Measurements from ENCODE around the gene SLC4A9. TPM values are rescaled to one million over a fixed set of nuclear protein-coding genes. Genes with fewer than 3 reads are reported as not detected.

Gene SLC4A9, protein sequence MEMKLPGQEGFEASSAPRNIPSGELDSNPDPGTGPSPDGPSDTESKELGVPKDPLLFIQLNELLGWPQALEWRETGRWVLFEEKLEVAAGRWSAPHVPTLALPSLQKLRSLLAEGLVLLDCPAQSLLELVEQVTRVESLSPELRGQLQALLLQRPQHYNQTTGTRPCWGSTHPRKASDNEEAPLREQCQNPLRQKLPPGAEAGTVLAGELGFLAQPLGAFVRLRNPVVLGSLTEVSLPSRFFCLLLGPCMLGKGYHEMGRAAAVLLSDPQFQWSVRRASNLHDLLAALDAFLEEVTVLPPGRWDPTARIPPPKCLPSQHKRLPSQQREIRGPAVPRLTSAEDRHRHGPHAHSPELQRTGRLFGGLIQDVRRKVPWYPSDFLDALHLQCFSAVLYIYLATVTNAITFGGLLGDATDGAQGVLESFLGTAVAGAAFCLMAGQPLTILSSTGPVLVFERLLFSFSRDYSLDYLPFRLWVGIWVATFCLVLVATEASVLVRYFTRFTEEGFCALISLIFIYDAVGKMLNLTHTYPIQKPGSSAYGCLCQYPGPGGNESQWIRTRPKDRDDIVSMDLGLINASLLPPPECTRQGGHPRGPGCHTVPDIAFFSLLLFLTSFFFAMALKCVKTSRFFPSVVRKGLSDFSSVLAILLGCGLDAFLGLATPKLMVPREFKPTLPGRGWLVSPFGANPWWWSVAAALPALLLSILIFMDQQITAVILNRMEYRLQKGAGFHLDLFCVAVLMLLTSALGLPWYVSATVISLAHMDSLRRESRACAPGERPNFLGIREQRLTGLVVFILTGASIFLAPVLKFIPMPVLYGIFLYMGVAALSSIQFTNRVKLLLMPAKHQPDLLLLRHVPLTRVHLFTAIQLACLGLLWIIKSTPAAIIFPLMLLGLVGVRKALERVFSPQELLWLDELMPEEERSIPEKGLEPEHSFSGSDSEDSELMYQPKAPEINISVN
- polyA plus RNA-seq (2013, experiment 1 of 2) = not detected
- not detected for polyA plus RNA-seq (2013, experiment 2 of 2)

DNA sequence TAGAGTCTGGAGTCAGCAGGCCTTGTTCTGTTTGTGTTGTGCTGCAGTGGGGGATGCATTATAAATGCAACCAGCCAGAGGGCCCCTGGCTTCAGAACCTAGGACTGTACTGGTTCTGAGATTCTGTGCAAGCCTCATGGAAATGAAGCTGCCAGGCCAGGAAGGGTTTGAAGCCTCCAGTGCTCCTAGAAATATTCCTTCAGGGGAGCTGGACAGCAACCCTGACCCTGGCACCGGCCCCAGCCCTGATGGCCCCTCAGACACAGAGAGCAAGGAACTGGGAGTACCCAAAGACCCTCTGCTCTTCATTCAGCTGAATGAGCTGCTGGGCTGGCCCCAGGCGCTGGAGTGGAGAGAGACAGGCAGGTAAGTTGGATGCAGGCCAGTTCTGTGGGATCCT is at the start of gene SLC4A9:
Gene SLC4A9 (plus strand): TSS at position 94 of the 400 bp plus-strand sequence. CDS start 43 bp downstream, at position 137.
- Histone ChIP-seq H4K91ac (ENCODE audit: low read length) (no peak within 1 kb of the TSS), H3K4ac (ENCODE audit: low read depth in 1 of 2, low read length in 2 of 2) (no peak within 1 kb of the TSS), H3K27ac (ENCODE audit: low read length, poor library complexity, severe bottlenecking) (no peak within 1 kb of the TSS), H3K4me2 (ENCODE audit: low read length, poor library complexity, severe bottlenecking) (no peak within 1 kb of the TSS), H3K4me1 (ENCODE audit: control insufficient read depth, insufficient read depth, low read depth, low read length) (peaks cover 12% of the 10 kb centered on the region), H2BK15ac (ENCODE audit: low read depth, poor library complexity, severe bottlenecking) (no peak within 1 kb of the TSS), H3K18ac (ENCODE audit: low read depth in 1 of 2, low read length in 2 of 2) (no peak within 1 kb of the TSS), H3K23ac (ENCODE audit: low read length in 2 of 2) (no peak within 1 kb of the TSS), H3K27me3 (ENCODE audit: control insufficient read depth in 1 of 2, insufficient read depth in 1 of 2, low read length in 2 of 2) (no peaks in the 10 kb centered on the region), H3K14ac (ENCODE audit: low read length in 2 of 2) (no peak within 1 kb of the TSS), H2BK5ac (ENCODE audit: low read depth, low read length, poor library complexity, severe bottlenecking) (no peak within 1 kb of the TSS), H3K9me3 (ENCODE audit: control insufficient read depth, low read length) (no peaks in the 10 kb centered on the region), H2BK120ac (ENCODE audit: low read depth, low read length) (no peak within 1 kb of the TSS), H3K4me3 (ENCODE audit: insufficient read depth in 1 of 2, low read depth in 1 of 2, low read length in 2 of 2) (no peak within 1 kb of the TSS), H2BK12ac (ENCODE audit: low read length in 2 of 2) (no peak within 1 kb of the TSS), H2AK5ac (ENCODE audit: low read length, severe bottlenecking) (no peak within 1 kb of the TSS), H3K79me1 (replicated peaks; ENCODE audit: low read length, poor library complexity, severe bottlenecking) (no peaks in the 10 kb centered on the region), H3K36me3 (ENCODE audit: control insufficient read depth in 1 of 2, insufficient read depth in 2 of 2, low read depth in 1 of 2, low read length in 2 of 2) (no peaks in the 10 kb centered on the region), H4K8ac (ENCODE audit: low read length) (no peak within 1 kb of the TSS), H2AFZ (ENCODE audit: low read depth, low read length) (no peak within 1 kb of the TSS), H3K9ac (ENCODE audit: low read length) (no peak within 1 kb of the TSS)
- DNase-seq = no peak
- WGBS = 85% methylated on average over 2 of the region's 2 CpGs

DNA sequence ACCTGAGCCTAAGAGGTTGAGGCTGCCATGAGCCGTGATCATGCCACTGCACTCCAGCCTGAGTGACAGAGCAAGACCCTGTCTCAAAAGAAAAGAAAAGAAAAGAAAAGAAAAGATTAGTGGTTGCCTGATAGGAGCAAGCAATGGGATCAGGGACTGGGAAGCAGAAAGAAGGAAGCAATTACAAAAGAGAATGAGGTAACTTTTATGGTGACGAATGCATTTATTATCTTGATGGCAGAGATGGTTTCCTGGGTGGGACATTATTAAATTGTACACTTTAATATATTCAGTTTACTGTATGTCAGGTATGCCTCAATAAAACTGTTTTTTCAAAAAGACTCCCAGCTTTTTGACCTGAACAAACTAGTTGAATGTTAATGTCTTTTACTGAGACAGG is 49.6 kb upstream of the SLC4A9 start:
- H2AK5ac ChIP-seq (ENCODE audit: low read length, severe bottlenecking) = no peak overlapping the region
- no peaks in the 10 kb centered on the region for H3K36me3 ChIP-seq (ENCODE audit: control insufficient read depth in 1 of 2, insufficient read depth in 2 of 2, low read depth in 1 of 2, low read length in 2 of 2)
- H2BK15ac ChIP-seq (ENCODE audit: low read depth, poor library complexity, severe bottlenecking) = no peak overlapping the region
- H3K4me2 ChIP-seq (ENCODE audit: low read length, poor library complexity, severe bottlenecking) = no peak overlapping the region
- no peak overlapping the region for H4K8ac ChIP-seq (ENCODE audit: low read length)
- H3K4me3 ChIP-seq (ENCODE audit: insufficient read depth in 1 of 2, low read depth in 1 of 2, low read length in 2 of 2) = no peak overlapping the region
- 97% methylated on average over 1 of the region's 2 CpGs for WGBS
- DNase-seq = peak; percentile 62
- no peaks in the 10 kb centered on the region for H3K27me3 ChIP-seq (ENCODE audit: control insufficient read depth in 1 of 2, insufficient read depth in 1 of 2, low read length in 2 of 2)
- peak overlapping the region; percentile 21 for H3K27ac ChIP-seq (ENCODE audit: low read length, poor library complexity, severe bottlenecking)
- no peaks in the 10 kb centered on the region for H3K79me1 ChIP-seq (replicated peaks; ENCODE audit: low read length, poor library complexity, severe bottlenecking)
- no peak overlapping the region for H2BK12ac ChIP-seq (ENCODE audit: low read length in 2 of 2)
- H3K4me1 ChIP-seq (ENCODE audit: control insufficient read depth, insufficient read depth, low read depth, low read length) = peaks cover 11% of the 10 kb centered on the region
- no peak overlapping the region for H2AFZ ChIP-seq (ENCODE audit: low read depth, low read length)
- H3K14ac ChIP-seq (ENCODE audit: low read length in 2 of 2) = no peak overlapping the region
- H3K9me3 ChIP-seq (ENCODE audit: control insufficient read depth, low read length) = no peaks in the 10 kb centered on the region
- H3K9ac ChIP-seq (ENCODE audit: low read length) = no peak overlapping the region
- no peak overlapping the region for H3K4ac ChIP-seq (ENCODE audit: low read depth in 1 of 2, low read length in 2 of 2)
- H2BK5ac ChIP-seq (ENCODE audit: low read depth, low read length, poor library complexity, severe bottlenecking) = no peak overlapping the region
- H3K18ac ChIP-seq (ENCODE audit: low read depth in 1 of 2, low read length in 2 of 2) = no peak overlapping the region
- H4K91ac ChIP-seq (ENCODE audit: low read length) = no peak overlapping the region
- H2BK120ac ChIP-seq (ENCODE audit: low read depth, low read length) = no peak overlapping the region
- no peak overlapping the region for H3K23ac ChIP-seq (ENCODE audit: low read length in 2 of 2)

DNA sequence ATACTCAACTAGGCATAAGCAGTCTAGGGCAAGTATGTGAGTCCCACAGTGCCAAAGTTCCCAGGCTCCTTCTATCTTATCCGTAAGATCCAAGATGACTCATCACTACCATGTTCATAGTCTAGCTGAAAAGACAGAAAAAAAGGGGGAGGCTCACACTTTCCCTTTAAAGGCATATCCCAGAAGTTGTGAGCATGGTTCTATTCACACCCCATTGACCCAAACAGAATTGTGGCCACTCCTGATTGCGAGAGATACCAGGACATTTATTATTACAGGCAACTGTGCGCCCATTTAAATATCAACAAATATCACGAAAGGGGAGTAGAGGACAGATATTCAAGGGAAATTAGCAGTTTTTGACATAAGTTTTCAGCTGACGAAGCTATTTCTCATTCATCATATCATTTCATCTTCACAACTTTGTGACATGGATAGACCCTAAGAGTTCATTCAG is 49.0 kb upstream of the SLC4A9 start:
- Histone ChIP-seq H2BK15ac (ENCODE audit: low read depth, poor library complexity, severe bottlenecking) (no peak overlapping the region), H3K18ac (ENCODE audit: low read depth in 1 of 2, low read length in 2 of 2) (no peak overlapping the region), H4K8ac (ENCODE audit: low read length) (no peak overlapping the region), H3K14ac (ENCODE audit: low read length in 2 of 2) (no peak overlapping the region), H3K4ac (ENCODE audit: low read depth in 1 of 2, low read length in 2 of 2) (no peak overlapping the region), H4K91ac (ENCODE audit: low read length) (no peak overlapping the region), H3K27me3 (ENCODE audit: control insufficient read depth in 1 of 2, insufficient read depth in 1 of 2, low read length in 2 of 2) (no peaks in the 10 kb centered on the region), H3K4me3 (ENCODE audit: insufficient read depth in 1 of 2, low read depth in 1 of 2, low read length in 2 of 2) (no peak overlapping the region), H3K9ac (ENCODE audit: low read length) (no peak overlapping the region), H2BK120ac (ENCODE audit: low read depth, low read length) (no peak overlapping the region), H2BK12ac (ENCODE audit: low read length in 2 of 2) (no peak overlapping the region), H3K79me1 (replicated peaks; ENCODE audit: low read length, poor library complexity, severe bottlenecking) (no peaks in the 10 kb centered on the region), H2AK5ac (ENCODE audit: low read length, severe bottlenecking) (no peak overlapping the region), H3K27ac (ENCODE audit: low read length, poor library complexity, severe bottlenecking) (peak overlapping the region; percentile 21), H2AFZ (ENCODE audit: low read depth, low read length) (no peak overlapping the region), H3K4me1 (ENCODE audit: control insufficient read depth, insufficient read depth, low read depth, low read length) (peaks cover 11% of the 10 kb centered on the region), H3K36me3 (ENCODE audit: control insufficient read depth in 1 of 2, insufficient read depth in 2 of 2, low read depth in 1 of 2, low read length in 2 of 2) (no peaks in the 10 kb centered on the region), H3K23ac (ENCODE audit: low read length in 2 of 2) (no peak overlapping the region), H2BK5ac (ENCODE audit: low read depth, low read length, poor library complexity, severe bottlenecking) (no peak overlapping the region), H3K9me3 (ENCODE audit: control insufficient read depth, low read length) (no peaks in the 10 kb centered on the region), H3K4me2 (ENCODE audit: low read length, poor library complexity, severe bottlenecking) (no peak overlapping the region)
- DNase-seq = peak; percentile 96
- 45% methylated on average over 3 of the region's 5 CpGs for WGBS

All from mesenchymal stem cell (in vitro differentiated cells and primary cell).